Natural killer cell (primary cell): ENCODE results near the gene CCDC54. TPM values are rescaled to one million over a fixed set of nuclear protein-coding genes. Genes with fewer than 3 reads are reported as not detected.

Experiments used
- ATAC-seq, 3 donors: fragments of 150-1000 bp in 2 of 3; fragments of 200-7000 bp in 1 of 3; cut with Tn5 transposase; 1 replicate in 1 of 3; 2 replicates in 2 of 3; pipeline ENCODE4 v1.10.0; 2021; ENCODE audit warnings: mild to moderate bottlenecking in 2 of 3, moderate library complexity in 2 of 3
- DNase-seq, 2 donors: peaks; one replicate each; pipeline versions ENCODE4 v3.0.0 to v3.0.0-alpha.2; 2013 to 2021; ENCODE audit warnings: mixed read lengths in 1 of 2
- H3K27ac ChIP-seq: one replicate; pipeline ENCODE4 v1.5.1; 2013; ENCODE audit warnings: mild to moderate bottlenecking, low read length
- H3K27me3 ChIP-seq: one replicate; pipeline ENCODE4 v1.6.1; 2013; ENCODE audit warnings: low read length; ENCODE audit not compliant: control insufficient read depth, insufficient read depth
- H3K36me3 ChIP-seq: one replicate; pipeline ENCODE4 v1.6.1; 2013; ENCODE audit warnings: low read length; ENCODE audit not compliant: control insufficient read depth, insufficient read depth
- H3K4me1 ChIP-seq: one replicate; pipeline ENCODE4 v1.6.1; 2013; ENCODE audit warnings: low read length; ENCODE audit not compliant: control insufficient read depth, insufficient read depth
- H3K4me3 ChIP-seq: one replicate; pipeline ENCODE4 v1.5.1; 2013; ENCODE audit warnings: low read length
- H3K9me3 ChIP-seq: one replicate; pipeline ENCODE4 v1.6.1; 2013; ENCODE audit warnings: low read length; ENCODE audit not compliant: control insufficient read depth, insufficient read depth
- H3K27ac Mint-ChIP-seq, 2 donors: one replicate each; pipeline ENCODE4 v1.8.0; 2022; ENCODE audit warnings: mild to moderate bottlenecking in 2 of 2, mixed read lengths in 2 of 2, moderate library complexity in 1 of 2
- H3K27me3 Mint-ChIP-seq, 2 donors: one replicate each; pipeline ENCODE4 v1.8.0; 2022; ENCODE audit warnings: low read depth in 2 of 2, mixed read lengths in 2 of 2
- H3K36me3 Mint-ChIP-seq: one replicate; pipeline ENCODE4 v1.8.0; 2022; ENCODE audit warnings: mixed read lengths
- H3K4me1 Mint-ChIP-seq, 2 donors: one replicate each; pipeline ENCODE4 v1.8.0; 2022; ENCODE audit warnings: mixed read lengths in 2 of 2
- H3K4me3 Mint-ChIP-seq: one replicate; pipeline ENCODE4 v1.8.0; 2022; ENCODE audit warnings: mild to moderate bottlenecking, moderate library complexity, mixed read lengths
- H3K9me3 Mint-ChIP-seq, 2 donors: one replicate each; pipeline ENCODE4 v1.8.0; 2022; ENCODE audit warnings: mixed read lengths in 2 of 2
- CTCF ChIP-seq: fragments of 200-600 bp; IDR thresholded peaks from one replicate; pipeline ENCODE4 v1.8.0; 2022; ENCODE audit warnings: antibody characterized with exemption
- WGBS: methylation state at CpG from one replicate; pipeline ENCODE4 v1.1.7; 2013; ENCODE audit warnings: missing lambda C conversion rate; ENCODE audit not compliant: insufficient coverage; 5-methylcytosine and 5-hydroxymethylcytosine counted together
- intact Hi-C: fragments of 100-400 bp; cut with micrococcal nuclease; formaldehyde crosslinking; loops from one replicate; pipeline ENCODE4 v1.14.2; 2022
- total RNA-seq, 4 donors: library from RNA; stranded (reverse); fragments of 120-200 nt in 1 of 4; gene quantifications; one replicate each; pipeline versions ENCODE4 v1.2.3 to v1.2.4, GENCODE V29; 2013 to 2022

CCDC54 gene
- total RNA-seq, 3 donors from 2014 or later (not counting 1 experiment from before 2014, with no cell fraction given): not detected

DNA sequence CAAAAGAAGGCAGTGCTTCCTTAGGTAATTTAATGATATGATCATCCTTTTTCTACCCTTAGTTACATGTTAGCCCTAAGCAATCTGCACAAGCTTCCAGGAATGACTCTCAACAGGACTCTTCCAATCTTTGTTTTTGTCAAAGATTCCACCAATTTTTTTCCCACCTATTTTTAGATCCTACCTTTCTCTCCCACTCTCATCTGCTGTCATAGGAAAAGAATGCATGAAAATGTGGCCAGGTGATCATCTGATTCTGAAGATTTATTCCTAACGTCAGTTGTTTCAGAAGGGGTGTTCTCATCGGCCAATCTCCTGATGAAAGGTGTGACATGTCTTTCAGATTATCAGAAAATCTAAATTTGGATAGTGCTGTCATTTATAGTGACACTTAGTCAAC is 7.2 kb downstream of the CCDC54 start:
- H3K9me3 ChIP-seq: no peaks in the 10 kb centered on the region
- no peak overlapping the region for H3K4me3 Mint-ChIP-seq
- peaks cover 4 to 36% of the 10 kb centered on the region in 2 donors for H3K27me3 Mint-ChIP-seq
- no peaks in the 10 kb centered on the region for H3K9me3 Mint-ChIP-seq
- DNase-seq (no peak), ATAC-seq (no peak)
- H3K4me3 ChIP-seq: no peak overlapping the region
- no peaks in the 10 kb centered on the region for H3K36me3 ChIP-seq
- no peaks in the 10 kb centered on the region for H3K4me1 ChIP-seq
- H3K27ac ChIP-seq: no peak overlapping the region
- no peaks in the 10 kb centered on the region for H3K4me1 Mint-ChIP-seq
- no peak for TF ChIP-seq CTCF
- no peaks in the 10 kb centered on the region for H3K27me3 ChIP-seq
- no peaks in the 10 kb centered on the region for H3K36me3 Mint-ChIP-seq
- intact Hi-C loops: no loop called here
- 90% methylated on average over 2 of the region's 2 CpGs for WGBS
- no peak overlapping the region for H3K27ac Mint-ChIP-seq

DNA sequence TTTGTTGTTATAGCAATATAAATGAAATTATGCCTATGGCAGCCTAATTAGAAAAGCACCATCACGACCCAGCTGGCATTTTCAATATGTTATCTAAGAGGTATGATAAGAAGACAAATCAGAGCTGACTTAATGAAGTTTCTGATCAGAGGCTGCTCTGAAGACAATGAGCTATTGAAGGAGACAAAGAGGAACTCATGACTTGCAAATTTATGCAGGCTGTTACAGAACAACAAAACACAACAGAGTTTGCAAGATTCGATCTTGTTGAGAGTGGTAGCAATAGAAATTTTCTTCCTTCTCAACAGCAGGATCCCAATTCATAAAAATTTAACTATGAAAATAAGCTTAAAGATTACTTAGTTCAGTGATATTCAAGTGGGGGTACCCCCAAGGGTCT is 7.7 kb downstream of the CCDC54 start:
- 80% methylated on average over 1 of the region's 2 CpGs for WGBS
- Mint-ChIP-seq H3K27ac (no peak overlapping the region), H3K27me3 (peaks cover 4 to 31% of the 10 kb centered on the region in 2 donors), H3K9me3 (no peaks in the 10 kb centered on the region), H3K4me3 (no peak overlapping the region), H3K36me3 (no peaks in the 10 kb centered on the region), H3K4me1 (no peaks in the 10 kb centered on the region)
- TF ChIP-seq CTCF: no peak
- intact Hi-C loops: no loop called here
- DNase-seq (no peak), ATAC-seq (no peak)
- no peak overlapping the region for H3K4me3 ChIP-seq
- no peak overlapping the region for H3K27ac ChIP-seq
- H3K9me3 ChIP-seq: no peaks in the 10 kb centered on the region
- H3K4me1 ChIP-seq: no peaks in the 10 kb centered on the region
- H3K36me3 ChIP-seq: no peaks in the 10 kb centered on the region
- H3K27me3 ChIP-seq: no peaks in the 10 kb centered on the region

DNA sequence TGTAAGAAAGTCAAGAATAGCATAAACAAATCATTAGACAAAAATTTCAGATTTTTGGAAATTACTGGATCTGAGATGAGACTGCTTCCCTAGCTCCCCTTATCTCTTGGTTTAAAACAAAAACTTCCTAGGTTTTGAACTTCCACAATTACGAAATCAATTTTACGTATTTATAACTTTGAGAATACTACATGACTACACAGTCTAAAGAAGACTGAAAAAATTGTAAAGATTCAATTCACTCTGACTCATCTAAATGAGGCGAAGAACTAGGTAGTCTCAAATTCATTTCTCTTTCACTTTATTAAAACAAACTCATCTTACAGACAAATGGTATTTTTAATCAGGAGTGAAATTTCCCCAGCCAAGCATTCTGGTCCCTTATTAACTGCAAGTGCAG is 10.3 kb downstream of the CCDC54 start:
- H3K27ac Mint-ChIP-seq: no peak overlapping the region
- H3K27ac ChIP-seq: no peak overlapping the region
- no peak overlapping the region for H3K4me3 Mint-ChIP-seq
- ATAC-seq (no peak), DNase-seq (no peak)
- H3K27me3 ChIP-seq: no peaks in the 10 kb centered on the region
- 92% methylated on average over 2 of the region's 3 CpGs for WGBS
- H3K9me3 Mint-ChIP-seq: no peaks in the 10 kb centered on the region
- no peaks in the 10 kb centered on the region for H3K4me1 Mint-ChIP-seq
- no peaks in the 10 kb centered on the region for H3K36me3 ChIP-seq
- no peak overlapping the region for H3K4me3 ChIP-seq
- no peak for TF ChIP-seq CTCF
- no peaks in the 10 kb centered on the region for H3K9me3 ChIP-seq
- no peaks in the 10 kb centered on the region for H3K4me1 ChIP-seq
- H3K36me3 Mint-ChIP-seq: no peaks in the 10 kb centered on the region
- peaks cover 0 to 23% of the 10 kb centered on the region in 2 donors for H3K27me3 Mint-ChIP-seq
- intact Hi-C loops: no loop called here

DNA sequence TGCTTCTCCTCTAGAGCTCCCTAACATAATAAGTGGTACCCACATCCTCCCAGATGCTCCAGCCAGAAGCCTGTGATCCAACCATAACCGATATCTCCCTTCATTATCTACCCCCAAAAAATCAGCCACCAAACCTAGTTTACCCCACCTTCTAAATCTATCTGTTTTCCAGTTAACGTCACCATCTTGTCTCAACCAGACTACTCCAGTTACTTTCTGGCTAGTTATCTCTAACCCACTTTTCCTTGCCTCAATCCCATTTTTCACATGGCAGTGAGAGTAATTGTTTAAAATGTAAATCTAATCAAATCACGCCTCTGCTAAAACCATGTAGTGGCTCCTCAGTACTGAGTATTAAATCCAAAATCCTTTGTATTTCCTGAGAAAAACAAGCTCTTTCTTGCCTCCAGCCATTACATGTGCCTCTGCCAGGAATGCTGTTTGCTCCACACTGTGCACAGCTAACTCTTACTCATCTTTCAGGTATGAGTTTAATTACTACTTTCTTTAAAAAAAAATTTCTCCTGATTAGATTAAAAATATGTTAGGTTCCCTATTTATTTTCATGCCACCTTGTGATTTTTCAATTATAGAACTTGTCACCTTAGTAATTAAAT is 15.4 kb downstream of the CCDC54 start:
- Histone ChIP-seq H3K9me3 (no peaks in the 10 kb centered on the region), H3K4me3 (no peak overlapping the region), H3K27ac (no peak overlapping the region), H3K4me1 (no peaks in the 10 kb centered on the region), H3K36me3 (no peaks in the 10 kb centered on the region), H3K27me3 (no peaks in the 10 kb centered on the region)
- Mint-ChIP-seq H3K9me3 (no peaks in the 10 kb centered on the region), H3K36me3 (no peaks in the 10 kb centered on the region), H3K4me1 (no peaks in the 10 kb centered on the region), H3K27me3 (peaks cover 7 to 11% of the 10 kb centered on the region in 2 donors), H3K4me3 (no peak overlapping the region), H3K27ac (no peak overlapping the region)
- ATAC-seq: no peak
- 83% methylated on average over 3 of the region's 3 CpGs for WGBS
- DNase-seq: no peak
- intact Hi-C loops: no loop called here
- no peak for TF ChIP-seq CTCF
